PC-3 (cell line): ENCODE measurements around the gene ARHGAP24.

Source experiments
- CTCF ChIP-seq: fragments of 300-600 bp; sonication (generic); conservative IDR thresholded peaks from 2 replicates; pipeline ENCODE4 v1.5.1; 2017; ENCODE audit warnings: antibody characterized with exemption, low read depth, mild to moderate bottlenecking, low read length
- EZH2 ChIP-seq: fragments of 300-600 bp; sonication (generic); IDR thresholded peaks from one replicate; pipeline ENCODE4 v1.6.1; 2017; ENCODE audit warnings: antibody characterized with exemption, mild to moderate bottlenecking, low read length; ENCODE audit not compliant: unreplicated experiment
- EZH2phosphoT487 ChIP-seq: fragments of 300-600 bp; sonication (generic); IDR thresholded peaks from 2 replicates; pipeline ENCODE4 v1.6.1; 2018; ENCODE audit warnings: mild to moderate bottlenecking, antibody characterized with exemption, low read length, borderline replicate concordance

- no peak for TF ChIP-seq CTCF
- TF ChIP-seq EZH2, result no peak
- no peak for TF ChIP-seq EZH2phosphoT487
These were observed 47.9 kb downstream of the ARHGAP24 start for GRCh38 chr4:85522836-85523235.
